Activated CD8-positive, alpha-beta memory T cell treated with anti-CD3 and anti-CD28 coated beads, Interleukin-2, amount 50 U/mL, for 24 hours (primary cell): ENCODE data around the gene ROBO1.
"Not testable (repeated sequence)": the region's sequence is repeated elsewhere in the genome, so short reads cannot be mapped to it uniquely, and the experiment has no call there.

Source experiments
- DNase-seq: peaks from one replicate; pipeline ENCODE4 v3.0.0-alpha.2; 2020; ENCODE audit errors: extremely low read depth

ROBO1 gene

DNA sequence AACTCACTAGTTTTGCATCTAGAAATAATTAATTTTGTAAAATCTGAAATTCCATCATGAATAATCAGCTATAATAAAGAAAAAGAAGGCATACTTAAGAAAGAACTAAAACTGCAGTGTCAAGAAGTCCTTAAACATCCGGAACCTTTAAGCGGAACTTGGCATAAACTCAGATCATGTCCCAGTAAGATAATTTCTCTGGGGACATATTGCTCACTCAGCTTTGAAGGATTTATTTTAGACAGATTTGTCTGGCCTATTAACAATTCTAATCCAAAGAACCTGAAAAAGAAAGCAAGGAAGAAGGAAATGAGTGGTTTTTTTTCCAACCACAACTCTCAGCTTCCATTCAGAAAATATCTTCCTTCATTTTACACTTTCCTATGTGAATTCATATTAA lies 850.3 kb downstream of the ROBO1 start:
- no peak for DNase-seq

DNA sequence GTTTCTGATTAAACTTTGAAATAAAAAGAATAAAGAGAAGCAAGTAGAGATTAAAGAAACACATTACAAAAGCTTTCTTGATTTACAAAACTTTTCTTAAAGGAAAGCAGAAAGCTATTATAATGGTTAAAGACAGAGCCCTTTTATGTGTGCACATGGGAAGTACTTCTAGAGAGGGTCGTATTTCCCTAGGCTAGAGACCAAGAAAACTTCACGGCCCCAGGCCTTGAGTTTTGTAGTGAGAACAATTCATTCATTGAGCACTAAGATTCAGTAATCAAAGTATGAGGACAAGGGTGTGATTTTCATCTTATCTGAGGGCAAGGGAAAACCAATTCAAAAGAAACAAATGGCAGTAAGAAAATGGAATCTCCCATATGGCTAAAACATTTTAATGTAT lies 854.1 kb downstream of the ROBO1 start:
- DNase-seq = no peak

DNA sequence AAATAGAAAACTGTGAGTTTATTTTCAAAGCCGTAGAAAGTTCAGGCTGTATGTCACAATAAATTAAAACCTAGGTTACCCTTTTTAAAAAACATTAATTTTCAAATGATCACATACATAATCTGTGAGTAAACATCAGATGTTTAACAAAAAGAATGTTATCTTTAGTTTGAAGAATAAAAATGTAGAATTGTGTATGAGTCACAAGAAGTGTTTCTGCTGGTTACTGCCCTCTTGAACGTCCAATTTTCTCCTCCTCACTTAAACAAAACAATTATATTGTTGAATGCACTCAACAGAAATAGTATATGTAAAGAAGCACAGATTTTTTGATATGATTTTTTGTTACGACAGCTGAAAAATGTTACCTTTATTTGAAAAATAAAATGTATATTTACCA lies 855.1 kb downstream of the ROBO1 start:
- no peak for DNase-seq

DNA sequence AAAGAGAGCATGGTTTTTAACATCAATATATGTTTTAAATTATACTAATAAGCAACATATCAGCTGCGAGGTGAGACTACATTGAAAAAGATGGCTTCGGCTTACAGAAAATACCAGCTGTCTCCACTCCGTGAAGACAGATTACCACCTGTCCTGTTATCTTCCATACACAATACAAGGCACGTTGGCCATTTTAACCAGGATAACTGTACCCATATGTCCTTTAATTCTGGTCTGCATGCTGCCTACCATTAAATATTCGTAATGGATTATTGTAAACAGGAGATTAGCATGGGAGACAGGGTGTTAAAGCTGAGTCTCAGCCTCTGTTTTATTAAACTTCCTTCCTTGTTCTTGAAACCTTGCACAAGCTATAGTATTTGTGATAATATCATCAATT lies 855.5 kb downstream of the ROBO1 start:
- no peak for DNase-seq

DNA sequence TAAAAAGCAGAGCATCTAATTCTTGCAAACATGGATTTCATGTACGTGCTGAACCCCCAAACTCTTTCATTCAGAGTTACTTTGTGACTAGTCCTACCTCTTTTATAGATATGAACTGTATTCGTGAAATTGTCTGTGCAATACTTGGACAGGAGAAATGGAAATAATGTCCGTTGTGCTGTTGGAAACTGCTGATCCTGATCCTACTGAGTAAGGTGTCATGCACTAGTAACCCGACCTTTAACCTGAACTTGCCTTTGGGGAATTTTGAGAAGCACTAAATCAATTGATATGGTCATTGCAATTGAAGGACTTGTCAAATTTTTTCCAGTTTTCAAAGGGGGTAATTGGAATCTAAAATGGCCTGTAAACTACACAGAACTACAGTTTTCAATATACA lies 856.4 kb downstream of the ROBO1 start:
- no peak for DNase-seq

DNA sequence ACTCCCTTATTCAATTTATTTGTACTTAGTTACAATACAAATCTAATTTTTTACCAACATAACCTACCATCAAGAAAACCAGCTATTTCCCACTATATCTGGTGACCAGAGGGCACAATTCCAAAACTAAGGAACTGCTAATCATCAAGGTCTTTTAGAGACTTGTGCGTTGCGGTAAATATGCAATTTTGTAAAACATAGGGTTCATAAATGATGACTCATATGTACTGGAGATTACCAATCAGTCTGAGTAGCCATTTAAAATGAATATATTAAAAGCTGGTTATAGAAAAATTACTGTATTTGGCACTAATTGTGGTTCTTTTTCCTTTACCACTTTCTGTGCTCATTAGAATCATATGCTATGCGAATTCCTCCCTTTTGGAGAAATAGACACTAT lies 859.6 kb downstream of the ROBO1 start:
- DNase-seq = no peak

DNA sequence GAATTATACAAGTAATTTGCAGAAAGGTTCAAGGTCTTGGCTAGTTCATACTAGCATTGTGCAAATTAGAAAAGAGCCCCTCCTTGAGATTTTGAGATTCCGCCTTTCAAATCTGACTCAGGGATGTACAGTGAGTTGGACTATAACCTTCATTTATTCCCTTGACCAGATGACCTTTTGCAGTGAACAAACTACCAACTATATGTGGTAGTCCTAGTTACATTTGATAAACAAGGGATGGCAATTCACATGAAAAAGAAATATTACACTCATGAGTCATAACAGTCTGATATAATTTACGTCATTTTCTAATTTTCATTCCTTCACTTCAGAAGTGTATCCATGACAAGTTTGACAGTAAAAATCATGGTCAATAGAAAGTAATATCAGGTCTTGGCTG lies 860.4 kb downstream of the ROBO1 start:
- DNase-seq = no peak

DNA sequence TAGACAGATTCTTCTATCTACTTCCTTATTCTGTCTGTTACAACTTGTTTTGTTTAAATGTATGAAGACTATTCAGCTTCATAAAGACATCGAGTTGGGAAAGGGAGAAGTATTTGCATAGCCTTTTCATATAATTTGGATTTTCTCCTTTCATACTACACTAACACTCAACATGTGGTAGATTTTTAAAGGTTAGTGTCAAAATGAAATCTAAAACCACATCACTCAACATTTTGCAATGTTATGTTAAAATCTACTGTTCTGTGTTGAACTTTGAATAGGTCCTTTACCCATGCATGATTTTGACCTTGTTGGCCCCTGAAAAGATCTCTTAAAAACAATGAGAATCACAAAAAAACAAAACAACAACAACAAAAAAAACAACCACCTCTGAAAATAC lies 860.9 kb downstream of the ROBO1 start:
- DNase-seq = no peak

DNA sequence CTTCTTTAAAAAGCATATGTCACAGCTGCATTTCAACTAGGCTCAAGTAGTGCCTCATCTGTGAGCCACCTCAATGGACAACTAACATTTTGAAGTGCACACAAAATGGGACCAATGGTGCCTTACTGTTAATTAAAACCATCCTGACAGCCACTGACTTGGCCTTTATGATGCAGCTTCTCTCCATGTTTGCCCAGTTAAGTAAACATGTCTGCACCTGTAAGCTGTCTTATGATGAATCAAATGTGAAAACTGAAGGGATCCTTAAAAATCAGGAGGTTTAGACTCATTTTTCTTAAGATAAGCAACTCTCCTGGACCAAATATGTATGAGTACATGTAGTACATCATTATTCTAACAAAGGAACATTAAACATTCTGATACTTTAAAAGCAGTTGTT lies 861.6 kb downstream of the ROBO1 start:
- DNase-seq = no peak

DNA sequence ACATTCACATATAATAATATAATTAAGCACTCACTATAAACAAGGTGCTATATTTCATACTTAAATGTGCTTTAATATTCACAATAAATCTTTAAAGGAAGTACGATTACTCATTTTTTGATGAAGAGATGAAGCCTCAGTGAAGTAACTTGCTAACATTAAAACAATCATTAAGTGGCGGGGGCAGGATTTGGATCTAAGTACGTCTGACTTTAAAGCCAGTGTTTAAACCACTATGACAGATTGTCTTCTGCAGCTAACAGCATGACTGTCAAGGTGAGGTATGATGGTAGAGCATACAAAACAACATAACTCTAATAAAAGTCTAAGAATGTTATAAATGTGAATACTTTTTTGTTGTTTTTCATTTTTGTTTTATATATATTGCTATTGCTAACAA lies 862.1 kb downstream of the ROBO1 start:
- no peak for DNase-seq

DNA sequence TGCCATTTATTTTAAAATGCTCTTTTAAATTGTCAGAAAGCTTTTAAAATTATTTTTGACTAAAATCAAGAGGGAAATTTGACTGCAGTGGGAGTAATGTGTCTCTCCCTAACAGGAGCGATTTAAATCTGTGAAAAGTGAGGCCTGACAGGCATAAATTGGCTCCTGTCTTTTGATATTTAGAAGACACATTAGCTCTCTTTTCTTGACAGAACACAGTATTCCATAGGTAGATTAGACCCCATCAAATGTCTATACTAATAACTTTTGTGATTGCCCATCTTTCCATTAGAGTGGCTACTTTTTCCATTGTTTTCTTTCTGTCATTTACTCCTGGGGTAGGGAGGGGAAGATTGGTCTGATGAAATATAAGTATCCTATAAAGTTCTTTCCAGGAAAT lies 866.3 kb downstream of the ROBO1 start:
- DNase-seq = no peak

DNA sequence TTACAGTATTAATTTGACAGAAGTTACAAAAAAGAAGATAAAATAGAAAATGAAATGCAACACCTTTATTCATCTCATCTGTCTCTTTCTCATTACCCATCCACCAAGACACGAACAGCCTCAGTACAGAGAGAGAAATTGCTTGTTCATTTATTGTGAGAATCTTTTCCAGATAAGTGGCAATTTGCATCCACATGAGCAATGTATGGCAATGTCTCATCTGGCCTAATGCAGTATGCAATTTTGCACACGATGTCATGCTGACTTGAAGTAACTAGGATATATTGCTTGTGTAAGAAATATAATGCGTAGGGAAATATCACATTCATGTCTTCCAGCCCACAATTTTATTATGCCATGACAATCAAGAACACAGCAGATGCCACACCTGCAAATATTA lies 866.9 kb downstream of the ROBO1 start:
- no peak for DNase-seq

DNA sequence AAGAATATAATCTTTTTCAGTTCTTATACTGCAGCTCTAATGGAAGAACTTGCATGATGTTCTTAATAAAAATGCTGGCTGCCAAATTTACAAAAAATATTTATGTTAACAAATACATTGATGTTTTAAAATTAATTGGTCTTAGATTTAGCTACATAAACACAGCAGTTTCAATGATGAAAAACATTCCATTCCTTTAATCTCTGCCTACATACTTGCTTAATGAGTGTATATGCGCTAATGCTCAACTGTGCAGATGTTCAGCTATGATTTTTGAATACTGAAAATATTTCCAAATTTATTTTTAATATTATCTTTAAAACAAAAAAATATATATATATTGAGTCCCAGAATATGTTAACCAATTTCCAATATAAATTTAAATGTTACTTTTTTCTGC lies 867.4 kb downstream of the ROBO1 start:
- no peak for DNase-seq

DNA sequence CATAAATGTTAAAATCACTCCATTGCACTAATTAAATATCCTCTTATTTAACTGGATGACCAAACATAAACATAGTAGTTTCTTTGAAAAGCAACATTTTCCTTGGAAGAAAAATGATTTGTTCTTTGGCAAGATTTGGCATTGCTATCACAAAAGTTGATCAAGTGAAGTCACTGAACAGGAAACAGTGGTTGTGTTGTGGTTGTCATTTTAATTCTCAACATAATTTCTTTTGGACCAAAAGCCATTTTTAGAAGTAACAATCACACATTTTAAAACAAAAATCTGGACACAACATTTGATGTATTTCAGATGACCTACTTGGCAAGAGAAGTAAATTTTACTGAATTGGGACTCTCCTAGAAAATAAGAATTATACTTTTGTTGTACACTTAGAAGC lies 872.3 kb downstream of the ROBO1 start:
- DNase-seq = no peak

DNA sequence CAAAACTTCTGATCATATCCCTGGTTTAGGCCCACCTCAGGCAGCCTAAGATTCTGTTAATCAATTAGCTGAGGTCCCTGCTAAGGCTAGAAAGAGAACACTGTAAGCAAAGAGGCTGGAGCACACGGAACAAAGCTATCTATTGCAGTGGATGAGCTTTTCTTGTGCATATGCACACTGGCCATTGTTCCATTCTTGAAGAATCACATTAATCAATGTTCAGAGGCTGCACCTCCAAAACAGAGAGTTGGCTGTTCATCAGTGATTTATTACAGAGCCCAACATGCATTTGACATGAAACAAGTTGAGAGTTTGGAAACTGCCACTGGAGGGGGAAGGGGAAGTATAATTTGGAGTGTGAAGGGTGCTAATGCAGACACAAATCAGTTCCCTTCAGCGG lies 873.0 kb downstream of the ROBO1 start:
- no peak for DNase-seq

DNA sequence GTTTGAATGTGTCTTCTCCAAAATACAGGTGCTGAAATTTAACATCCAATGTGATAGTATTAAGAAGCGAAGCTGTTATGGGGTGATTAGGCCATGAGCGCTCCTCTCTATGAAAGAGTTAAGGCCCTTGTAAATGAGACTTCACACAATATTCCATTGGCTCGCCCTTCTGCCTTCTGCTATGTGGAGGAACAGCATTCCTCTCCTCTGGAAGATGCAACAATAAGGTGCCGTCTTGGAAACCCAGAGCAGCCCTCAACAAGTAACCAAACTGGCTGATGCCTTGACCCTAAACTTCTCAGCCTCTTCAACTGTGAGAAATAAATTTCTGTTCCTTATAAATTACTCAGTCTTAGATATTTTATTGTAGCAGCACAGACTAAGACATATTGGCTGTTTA lies 874.6 kb downstream of the ROBO1 start:
- no peak for DNase-seq

DNA sequence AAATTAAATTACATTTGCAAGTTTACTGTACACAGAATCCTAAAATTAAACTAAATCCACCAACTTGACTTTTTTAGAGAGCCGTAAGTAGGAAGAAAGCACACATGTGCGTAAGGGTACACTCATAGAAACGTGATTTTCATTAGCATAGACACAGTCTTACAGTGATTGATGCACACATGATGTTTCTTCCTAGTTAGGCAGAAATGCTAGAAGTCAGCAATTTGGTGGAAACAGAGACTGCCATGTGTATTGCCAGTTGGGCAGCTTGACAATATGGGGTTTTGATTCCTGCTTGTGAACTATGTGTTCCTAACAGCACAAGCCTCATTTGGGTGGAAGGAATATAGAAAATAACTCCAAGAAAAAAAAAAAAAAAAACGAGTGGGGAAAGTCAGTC lies 878.5 kb downstream of the ROBO1 start:
- DNase-seq = no peak

DNA sequence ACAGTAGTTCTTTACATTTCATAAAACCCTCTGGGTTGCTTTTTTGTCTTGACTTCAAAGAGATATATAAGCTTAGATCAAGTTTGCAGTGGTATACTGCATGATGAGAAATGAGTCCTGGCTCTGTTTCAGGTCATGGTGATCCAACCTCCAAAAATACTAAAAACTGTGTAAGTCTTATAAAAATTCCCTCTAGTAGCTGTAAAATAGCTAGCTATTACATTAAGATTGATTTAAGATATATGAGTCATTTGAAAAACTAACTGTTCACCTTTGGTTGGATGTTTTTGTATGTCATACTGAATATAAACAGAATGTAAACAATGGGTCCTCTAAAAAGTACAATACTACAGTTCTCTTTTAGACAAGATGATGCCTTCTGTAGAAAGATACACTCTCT lies 879.2 kb downstream of the ROBO1 start:
- no peak for DNase-seq

DNA sequence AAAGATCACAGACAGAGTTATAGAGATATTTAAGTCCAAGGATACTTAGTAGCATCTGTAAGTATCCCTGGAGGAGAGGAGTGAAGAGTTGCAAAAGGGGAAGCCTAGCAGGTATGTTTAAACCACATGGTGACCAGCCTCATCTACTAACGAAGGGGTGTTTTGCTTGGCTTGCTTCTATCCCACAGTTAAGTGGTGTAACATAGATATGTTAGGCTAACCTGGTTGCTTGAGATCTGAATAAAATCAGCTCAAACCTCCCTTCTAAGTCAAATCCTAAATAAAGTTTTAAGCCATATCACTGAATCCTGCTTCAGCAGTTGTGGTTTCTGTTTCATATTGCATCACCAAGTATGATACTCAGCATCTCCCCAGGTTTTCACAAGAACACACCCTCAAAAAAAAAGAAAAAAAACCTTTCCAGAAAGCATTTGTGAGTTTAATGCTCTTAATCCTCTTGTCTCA lies 880.2 kb downstream of the ROBO1 start:
- no peak for DNase-seq

DNA sequence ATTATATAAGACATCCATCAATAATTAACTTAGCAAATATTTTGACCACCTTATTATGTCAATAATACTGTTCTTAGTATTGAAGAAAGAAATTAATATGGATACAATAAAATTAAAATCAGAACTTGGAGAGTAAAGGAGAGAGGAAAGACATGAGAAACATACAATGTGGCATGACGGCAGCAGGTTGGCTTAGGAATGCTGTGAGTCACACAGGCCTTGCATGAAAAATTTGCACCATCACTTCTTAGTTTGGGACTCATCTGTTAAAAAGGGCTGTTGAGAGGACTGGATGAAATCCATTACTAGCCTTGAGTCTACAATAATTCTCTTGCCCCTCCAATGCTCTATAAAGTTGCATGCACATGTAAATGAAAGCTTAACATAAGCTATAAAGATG lies 880.8 kb downstream of the ROBO1 start:
- DNase-seq = no peak

DNA sequence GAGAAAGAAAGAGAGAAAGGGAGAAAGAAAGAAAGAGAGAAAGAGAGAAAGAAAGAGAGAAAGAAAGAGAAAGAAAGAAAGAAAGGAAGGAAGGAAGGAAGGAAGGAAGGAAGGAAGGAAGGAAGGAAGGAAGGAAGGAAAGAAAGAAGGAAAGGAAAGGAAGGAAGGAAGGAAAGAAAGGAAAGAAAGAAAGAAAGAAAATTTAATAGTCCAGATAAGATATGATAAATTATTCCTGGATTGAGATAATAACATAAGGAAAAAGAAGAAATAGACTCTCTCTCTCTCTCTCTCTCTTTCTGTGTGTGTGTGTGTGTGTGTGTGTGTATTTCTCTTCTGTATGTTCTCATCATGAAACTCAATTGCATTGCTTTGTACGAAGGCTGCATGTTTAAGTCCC lies 883.2 kb downstream of the ROBO1 start:
- DNase-seq = not testable (repeated sequence)

DNA sequence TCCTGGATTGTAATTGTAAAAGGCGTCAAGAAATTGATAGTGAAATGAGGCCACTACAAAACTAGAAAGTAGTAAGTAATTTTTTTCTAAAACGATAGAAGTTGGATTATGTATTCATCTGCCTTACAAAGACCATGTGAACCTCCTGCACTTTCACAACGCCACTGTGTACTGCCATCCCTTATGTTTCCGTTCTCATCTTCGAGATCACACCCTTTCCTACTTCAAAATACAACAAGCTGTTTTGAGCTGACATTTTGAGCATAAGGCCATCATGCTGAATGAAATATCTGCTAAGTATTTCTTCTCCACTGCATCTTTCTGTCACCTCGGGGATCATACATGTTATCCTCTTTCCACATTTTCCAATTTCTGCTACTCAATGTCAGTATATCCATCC lies 885.5 kb downstream of the ROBO1 start:
- DNase-seq = no peak

DNA sequence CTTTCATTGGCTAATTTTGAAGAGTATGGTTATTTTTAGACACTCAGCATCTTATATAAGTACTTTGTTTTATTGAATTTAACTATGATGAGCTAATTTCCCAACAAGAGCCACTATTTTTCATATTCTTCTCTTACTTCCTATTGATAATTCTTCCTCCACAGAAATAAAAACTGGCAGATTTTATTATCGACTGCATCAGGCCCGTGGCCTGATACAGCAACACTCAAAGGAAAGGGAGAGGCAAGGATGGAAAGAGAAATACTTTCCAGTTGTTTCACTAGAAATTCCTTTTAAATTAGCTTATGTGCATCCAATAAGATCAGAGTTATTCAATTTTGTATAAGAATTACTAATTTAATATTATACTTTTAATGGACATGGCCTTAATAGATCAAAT lies 886.3 kb downstream of the ROBO1 start:
- no peak for DNase-seq

DNA sequence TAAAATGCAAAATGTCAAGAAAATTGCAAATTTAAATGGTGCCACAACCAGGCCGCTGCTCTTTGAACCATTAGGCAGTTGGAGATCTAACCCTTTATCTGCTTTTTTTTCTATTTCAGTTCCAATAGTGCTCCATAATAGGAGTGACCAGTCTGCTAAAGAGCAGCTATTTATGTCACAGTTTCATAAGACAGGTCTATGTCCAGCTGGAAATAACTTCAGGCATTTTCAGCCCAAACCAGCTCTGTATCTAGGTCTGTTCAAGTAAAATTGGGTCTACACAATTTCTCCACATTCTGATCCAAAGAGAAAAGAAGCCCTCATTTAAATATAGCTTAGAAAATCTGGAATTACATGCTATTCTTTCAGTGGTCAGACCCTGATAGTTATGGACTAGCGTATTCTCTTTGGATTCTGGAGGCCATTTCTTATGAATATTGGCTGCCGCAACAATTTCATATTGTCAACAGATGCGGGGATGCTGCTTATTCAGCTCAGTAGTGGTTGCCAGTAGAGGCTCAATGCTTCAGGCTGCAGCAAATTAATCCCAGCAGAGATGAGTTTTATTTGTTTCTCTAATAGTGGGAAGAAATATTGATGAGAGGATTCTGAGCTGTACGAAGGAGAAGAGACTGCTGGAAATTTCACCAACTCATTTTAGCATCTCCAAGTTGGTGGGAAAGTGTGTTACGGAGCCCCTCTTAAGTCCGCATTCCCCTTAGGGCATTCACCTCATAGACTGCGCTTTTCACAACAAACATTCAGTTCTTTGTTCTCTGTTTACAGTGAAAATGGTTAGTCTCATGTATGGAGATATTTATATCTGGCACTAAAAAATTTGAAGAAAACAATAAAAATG lies 887.0 kb downstream of the ROBO1 start:
- DNase-seq = no peak
